ENCODE results near the gene ACBD4.

Gene ACBD4

DNA sequence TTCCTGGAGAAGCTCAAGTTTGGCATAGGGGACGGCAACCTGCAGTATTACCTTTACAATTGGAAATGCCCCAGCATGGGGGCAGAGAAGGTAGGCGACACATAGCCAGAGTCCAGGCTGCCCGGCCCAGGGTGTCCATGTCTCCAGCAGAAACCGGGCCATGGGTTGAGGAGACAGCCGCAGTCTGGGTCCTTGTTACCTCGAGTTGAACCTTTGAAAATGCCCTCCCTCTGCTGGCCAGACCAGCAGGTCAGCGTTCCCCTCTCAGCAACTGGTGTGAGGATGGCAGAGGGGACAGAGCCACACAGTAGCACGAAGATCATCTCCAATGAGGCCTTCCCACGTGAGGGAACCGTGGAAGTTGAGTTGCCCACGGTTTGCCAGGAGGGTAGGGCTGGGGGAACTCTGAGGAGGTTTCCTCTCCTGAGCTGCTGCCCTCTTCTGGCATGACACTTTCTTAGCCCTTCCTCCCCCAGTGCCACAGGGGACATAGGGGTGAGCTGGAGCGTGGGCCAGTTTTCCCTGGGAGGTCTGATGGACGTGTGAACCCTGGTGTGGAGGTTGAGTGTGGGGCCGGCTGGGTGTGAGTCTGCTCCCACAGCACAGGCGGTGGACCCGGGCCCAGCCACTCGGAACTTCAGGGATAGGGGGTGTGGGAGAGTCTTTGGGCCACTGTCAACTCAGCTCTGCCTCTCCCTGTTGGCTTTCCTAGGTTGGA, 30.4 kb upstream of the ACBD4 start:
- no peak for DNase-seq

DNA sequence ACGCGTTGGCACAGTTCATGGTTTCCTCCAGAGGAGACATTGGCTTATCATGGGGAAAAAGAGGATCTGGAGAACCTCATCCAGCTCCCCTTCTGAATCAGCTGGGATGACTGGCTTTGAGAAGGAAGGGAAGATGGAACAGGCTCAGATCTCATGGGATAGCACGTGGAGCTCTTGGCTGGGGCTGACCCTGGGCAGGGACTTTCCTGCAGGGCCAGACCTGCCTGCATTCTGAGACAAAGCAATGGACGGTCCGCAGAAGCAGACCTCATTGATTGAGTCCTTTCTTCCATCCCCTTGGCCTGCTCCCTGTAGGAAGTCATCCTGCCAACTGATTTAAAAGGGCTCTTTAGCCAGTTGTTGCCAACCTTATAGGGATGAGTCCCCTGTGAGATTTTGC, 29.4 kb upstream of the ACBD4 start:
- no peak for DNase-seq

DNA sequence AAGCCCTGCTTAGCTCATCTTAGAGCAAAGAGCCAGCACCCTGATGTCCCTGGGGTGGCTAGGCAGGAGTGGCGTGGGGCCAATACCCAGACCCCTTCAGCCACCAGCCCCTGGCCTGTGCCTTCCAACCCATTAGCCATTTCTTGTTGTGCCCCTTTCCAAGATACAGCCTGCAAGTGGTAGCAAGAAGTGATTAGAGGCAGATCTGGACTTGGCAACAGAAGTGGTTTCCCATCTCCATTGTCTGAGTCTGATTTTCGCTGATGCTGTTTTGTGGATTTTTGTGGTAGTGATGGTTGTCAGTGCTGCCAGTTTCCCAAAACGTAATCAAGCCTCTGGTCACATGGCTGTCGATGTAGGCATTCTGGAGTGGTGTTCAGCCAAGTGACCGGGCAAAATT, 28.9 kb upstream of the ACBD4 start:
- no peak for DNase-seq

DNA sequence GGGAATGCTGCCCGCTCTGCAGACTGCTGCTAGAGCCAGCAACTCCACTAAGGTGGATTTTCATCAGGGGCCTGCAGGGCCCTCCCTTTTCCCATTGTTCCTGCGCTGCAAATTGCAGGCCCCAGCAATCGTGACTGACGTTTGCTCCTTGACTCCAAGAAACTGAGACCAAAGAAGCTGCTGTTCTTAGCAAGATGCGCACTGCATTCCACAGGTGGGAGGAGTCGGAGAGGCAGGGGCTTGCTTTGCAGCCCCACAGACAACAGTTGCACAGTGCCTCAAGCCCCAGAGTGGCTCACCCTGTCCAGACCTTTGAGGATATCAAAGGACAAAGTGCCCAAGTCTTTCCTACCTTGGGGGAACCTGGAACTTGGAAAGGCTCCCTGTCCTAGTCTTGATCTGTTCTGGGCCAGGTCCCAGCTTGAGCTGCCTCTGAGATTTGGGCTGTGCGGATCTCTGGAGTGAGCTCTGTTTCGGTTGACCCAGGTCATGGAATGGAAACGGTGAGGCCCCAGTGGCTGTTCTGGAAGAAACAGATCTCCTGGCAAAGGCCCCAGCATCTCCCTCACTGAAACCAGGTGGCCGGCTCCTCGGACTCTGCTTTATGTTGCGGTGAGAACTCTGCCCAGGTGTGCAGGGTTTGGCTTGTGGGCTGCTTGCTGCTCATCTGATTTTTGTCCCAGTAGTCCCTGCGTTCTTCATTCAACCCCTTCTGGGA, 28.0 kb upstream of the ACBD4 start:
- no peak for DNase-seq

DNA sequence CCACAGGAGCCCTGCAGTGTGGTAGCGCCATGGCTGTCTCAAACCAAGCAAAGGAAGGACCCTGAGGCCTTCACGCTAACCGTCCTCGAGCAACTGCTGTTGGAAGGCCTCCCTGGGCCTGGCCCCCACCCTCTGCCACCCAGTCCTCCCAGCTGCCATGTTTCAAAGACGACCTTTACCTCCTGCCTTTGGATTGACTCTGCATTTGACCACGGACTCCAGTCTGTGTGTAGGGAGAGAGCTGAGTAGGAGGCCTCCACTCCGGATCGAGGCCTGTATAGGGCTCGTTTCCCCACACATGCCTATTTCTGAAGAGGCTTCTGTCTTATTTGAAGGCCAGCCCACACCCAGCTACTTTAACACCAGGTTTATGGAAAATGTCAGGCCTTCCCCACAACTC, 27.4 kb upstream of the ACBD4 start:
- no peak for DNase-seq

DNA sequence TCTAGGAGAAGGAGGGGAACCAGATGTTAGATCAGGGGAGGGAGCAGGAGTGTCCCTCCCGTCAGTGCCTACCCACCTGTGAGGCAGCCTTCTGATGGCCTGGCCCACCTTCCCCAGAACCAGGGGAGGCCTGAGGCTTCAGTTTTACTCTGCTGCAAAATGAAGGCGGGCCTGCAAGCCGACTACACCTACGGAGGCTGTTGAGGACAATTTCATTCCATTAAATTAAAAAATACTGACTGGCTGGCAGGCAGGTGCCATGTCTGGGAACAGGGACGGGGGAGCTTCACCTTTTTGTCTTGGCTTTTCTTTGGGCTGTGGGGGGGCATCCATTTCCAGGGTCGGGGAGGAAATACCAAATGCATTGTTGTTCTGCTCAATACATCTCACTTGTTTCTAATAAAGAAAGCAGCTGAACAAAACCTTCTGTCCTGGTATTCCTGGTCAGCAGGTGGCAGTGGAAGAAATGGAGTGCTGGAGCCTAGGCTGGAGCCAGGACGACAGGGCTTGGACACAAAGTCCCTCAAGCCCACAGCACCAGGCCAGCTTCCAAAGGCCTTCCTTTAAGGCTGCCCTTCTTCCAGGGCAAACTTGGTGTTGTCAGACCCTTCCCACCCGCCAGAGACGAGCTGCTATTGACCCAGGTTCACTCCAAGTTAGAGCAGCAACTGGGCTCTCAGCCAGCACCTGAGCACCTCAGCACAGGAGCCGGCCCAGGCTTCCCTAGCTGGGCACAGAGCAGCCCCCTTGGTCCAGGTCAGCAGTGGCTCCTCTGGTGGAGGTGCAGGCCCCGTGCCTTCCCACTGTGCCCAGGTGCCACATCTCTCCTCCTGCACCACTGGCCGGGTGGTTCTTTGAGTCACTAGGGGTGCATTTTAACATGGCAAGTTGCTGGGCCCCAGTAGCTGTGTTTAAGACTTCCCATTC, 26.6 kb upstream of the ACBD4 start:
- DNase-seq: no peak

DNA sequence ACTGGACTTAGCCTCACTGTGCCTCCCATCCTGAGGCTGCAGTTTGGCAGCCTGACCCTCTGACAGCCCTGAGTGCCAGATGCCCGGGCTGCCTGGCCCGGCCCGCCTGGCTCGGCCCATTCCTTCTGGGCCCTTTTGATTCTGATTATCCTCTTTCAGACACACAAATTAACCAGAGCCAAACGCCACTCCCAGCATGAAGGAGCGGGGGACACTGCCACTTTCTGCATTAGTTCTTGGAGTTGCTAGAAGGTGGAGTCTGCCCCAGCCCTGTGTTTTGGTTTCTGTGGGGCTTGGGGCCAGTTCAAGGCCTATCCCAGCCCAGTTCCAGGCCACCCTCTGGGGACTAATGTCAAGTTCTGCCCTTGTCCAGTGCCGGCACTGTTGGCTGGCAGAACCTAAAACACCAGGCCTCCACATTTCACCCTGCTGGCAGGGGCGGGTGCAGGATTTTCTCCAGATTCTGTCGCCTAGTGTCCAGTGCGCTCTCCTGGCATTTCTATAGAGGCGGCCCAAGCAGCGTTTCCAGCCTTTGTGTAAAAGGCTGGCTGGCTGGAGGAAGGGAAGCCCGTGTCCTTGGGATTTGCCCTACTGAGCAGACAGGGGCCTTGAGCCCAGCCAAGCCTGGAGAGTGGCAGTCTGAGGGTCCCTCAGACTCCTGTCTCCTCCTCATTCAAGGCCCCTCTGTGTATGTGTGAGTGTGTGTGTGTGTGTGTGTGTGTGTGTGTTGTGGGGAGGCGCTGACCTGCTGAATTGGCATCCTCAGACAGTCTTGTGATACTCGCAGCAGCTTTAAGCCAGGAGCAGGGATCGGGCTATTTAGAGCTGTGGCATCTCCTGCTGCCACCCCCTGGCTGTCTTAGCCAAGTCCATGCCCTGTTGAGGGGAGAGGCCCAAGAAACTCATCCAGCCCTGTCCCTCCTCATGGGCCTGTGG, 24.5 kb upstream of the ACBD4 start:
- no peak for DNase-seq

DNA sequence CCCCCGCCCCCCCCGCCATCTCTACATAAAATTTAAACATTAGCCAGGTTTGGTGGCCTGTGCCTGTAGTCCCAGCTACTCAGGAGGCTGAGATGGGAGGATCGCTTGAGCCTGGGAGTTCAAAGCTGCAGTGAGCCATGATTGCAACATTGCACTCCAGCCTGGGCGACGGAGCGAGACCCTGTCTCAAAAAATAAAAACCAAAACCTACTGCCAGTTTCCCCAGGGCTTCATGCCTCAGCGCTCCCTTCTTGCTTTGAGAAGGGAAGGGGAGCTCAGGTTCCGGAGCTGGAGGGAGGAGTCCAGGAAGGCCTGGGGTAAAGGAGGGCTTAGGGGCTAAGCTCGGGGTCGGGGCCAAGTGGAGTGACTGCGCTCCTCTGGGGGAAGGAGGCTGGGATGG, 23.6 kb upstream of the ACBD4 start:
- no peak for DNase-seq

DNA sequence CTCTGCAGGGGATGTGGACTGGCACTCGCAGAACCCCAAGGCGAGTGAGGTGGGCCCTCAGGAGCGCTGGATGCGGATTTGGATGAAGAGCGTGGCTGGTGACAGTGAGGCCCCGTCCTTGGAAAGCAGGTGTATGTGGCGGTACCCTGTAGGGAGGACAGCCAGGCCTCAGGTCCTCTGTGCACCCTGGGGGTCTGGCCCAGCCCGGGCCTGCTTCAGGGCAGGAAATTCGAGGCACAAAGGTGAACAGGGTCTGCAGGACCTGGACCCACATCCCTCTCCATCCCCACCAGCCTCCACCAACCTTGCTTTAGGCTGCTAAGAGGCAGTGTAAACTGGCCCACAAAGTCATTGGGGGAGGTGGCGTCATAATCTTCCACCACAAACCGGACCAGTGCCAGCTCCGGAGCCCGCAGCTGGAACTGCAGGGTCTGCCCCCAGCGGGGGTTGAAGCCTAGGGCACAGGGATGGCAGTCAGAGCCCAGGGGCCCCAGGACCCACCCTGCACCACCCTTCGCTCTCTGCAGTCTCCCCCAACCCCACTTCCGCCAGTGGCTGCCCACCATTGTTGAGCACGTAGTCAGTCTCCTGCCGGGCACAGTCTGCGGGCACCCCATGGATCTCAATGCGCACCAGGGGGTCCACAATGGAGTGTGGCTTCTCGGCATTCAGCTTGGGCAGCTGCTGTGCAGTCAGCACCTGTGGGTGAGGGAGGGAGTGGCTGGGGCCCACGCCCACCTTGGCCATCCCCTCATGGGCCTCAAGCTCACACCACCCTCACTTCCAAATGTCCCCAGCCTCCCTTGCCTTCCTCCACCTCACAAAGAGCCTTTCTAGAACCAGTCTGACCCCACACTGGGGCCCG, 22.7 kb upstream of the ACBD4 start:
- no peak for DNase-seq

DNA sequence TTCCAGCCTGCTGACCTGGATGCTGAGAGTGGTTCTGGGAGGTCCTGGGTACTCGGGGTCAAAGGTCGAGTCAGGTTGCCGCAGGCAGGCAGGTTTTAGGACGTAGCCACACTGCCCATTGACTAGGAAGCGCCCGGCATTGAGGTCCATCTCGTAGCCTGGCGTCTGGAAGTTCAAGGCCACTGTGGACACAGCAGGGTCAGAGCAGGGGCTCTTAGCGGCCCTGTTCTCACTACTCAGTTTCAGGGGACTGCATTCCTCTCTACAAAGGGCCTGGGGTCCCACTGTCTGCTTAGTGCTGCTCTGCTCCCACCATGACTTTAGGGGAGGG, 22.1 kb upstream of the ACBD4 start:
- DNase-seq: no peak

DNA sequence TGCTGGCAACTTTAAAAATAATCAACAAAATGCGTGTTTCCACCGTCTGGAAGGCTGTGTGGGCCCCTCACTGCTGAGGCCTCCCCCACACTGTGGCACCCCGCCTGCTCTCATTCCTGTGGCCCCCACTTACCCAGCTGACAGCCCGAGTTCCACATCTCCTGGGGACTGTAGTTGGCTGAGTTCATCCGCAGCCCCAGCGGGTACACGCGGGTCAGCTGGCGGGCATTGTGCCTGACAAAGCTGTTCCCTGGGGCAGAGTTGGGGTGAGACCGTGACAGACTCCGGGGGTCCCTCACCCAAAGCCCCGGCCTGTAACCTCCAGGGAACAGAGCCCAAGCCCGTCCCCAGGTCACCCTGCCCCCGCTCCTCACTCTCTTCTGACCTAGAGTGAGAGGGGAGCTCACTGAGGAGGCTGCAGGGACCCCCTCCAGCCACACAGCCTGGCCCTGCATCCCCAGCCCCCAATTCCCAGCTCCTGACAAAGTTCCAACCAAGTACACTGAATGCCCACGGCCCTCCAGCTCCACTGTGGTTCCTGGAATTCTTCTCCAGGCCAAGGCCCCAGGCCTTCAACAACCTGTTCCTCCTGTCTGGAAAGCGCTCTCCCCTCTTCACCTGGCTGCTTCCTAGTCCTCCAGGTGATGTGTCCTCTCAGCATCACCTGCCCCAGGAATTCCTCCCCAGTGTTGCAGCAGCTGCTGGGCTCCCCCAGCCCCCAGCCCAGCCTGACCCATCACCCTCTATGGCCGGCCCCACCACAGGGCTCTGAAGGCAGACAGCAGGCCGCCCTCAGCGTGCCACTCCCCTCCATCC, 21.2 kb upstream of the ACBD4 start:
- DNase-seq: no peak

DNA sequence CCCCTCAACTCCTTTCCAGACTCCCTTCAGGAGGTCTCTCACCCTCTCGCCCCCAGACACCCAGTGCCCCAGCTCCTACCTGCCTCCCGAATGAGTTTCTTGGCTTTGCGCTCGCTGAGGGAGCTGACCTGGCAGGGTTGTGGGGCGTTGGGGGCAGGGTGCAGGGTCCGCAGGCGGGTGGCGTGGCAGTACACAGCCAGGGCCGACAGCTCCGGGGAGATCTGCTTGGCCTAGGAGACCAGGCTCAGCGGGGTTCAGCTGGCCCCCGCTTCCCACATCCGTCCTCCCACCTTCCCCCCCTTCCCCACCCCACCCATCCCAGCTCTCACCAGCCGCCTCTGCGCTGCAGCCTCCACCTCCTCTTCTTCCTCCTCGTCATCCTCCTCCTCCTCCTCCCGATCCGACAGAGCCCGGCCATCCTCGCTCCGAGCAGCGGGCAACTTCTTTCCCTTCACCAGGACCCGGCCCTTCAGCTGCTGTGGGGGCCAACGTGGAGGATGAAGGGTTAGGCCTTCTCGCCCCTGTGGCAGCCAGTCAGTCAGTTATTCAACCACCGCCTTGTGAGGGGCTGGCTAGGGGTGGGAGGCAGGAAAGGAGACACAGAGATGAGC, 20.4 kb upstream of the ACBD4 start:
- DNase-seq: no peak

DNA sequence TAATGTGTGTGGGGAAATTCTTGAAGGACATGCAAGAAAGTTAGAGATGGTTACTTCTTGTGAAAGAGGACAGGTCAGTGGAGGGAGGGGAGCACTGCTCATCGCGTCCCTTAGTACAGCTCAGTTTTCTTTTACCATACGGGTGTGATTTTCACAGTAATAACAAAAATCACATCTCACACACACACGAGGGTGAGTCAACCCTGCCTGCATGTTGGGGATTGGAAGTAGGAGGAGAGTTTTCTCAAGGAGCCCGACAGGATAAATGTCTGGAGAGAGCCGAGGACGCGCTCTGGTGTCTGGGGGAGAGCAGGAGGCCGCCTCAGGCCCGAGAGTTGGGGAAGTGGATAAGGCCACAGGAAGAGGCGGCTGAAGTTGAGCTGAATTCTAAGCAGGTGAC, 19.6 kb upstream of the ACBD4 start:
- no peak for DNase-seq

DNA sequence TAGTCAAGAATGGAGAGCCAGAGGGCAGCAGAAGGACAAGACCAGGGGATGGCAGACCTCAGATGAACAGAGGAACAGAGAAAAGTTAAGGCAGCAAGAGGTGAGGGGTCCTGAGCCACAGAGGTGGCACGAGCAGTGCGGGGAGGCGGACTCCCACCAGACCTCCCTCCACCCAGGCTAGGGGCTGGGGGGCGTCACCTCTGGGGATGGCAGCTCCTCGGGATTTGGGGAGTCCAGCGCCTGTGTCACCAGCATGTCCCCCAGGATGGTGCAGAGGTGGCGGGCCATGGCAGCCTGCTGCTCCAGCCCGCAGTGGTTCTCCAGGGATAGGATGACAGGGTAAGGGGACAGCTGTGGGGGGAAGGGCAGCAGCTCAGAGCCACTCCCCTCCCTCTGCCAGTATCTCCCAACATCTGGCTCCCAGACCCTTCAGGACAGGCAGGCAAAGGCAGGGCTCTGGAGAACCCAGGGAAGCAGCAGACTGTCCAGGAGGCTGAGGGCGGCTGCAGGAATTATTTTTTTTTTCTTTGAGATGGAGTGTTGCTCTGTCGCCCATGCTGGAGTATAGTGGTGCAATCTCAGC, 19.0 kb upstream of the ACBD4 start:
- DNase-seq: no peak

DNA sequence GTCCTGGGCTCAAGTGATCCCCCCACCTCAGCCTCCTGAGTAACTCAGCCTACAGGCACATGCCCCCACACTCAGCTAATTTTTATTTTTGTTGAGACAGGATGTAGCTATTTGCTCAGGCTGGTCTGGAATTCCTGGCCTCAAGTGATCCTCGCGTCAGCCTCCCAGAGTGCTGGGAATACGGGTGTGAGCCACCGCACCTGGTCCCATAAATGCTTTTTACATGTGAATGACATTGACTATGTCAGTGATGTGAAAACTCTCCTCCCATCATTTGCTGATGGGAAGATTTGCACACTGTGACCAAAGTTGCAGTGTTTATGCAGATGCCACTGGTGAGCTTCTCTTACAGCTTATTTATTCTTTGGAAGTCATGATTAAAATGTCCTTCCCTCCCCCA, 18.2 kb upstream of the ACBD4 start:
- DNase-seq: no peak

DNA sequence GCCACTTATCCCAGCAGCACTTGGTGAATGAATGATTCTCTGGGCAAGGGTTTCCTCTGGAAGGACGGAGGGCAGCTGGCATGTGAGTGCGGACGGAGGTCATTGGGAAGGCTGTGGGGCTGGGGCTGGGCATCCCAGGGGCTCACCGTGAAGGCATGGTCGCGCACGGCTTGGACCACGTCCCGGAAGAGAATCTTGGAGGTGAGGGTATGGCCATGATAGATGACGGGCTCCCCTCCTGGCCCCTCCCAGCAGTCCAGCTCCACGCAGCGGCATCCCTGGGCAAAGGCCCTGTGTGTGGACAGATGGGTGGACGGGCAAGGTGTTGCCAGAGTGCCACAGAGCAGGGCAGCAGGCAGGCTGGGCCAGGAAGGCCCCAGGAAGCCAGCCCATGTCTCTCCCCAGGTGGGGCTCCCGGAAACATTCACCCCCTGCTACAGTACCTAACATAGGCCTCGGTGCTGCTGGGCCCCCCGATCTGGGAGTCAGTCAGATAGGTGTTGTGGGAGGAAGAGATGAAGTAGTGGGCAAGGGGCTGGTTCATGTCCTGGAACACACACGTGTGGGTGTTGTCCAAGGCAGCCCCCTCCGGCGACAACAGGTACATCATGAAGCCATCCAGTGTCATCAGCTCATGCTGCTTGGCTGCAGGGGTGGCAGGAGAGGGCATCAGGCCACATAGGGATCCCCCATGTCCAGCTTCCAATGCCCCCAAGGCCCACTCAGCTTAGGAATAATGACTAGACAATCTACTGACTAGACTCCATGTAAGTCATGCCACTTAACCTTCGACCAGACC, 17.4 kb upstream of the ACBD4 start:
- DNase-seq: no peak

DNA sequence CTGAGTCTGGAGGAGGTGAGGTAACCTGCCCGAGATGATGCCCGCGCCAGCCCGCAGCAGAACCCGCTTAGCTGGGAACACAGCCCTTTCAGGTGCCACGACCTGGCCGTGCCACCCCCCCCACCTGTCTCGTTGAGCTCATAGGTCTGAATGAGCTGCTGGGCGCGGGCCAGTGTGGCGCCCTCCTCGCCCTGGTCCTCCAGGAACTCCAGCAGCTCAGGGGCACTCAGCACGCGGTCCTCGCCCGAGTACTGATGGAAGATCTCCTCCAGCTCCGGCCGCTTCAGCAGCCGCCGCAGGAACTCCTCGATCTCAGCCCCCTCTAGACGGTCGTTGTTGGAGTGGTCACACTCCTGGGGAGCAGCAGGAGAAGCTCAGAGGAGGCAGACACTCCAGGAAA, 16.8 kb upstream of the ACBD4 start:
- DNase-seq: no peak

DNA sequence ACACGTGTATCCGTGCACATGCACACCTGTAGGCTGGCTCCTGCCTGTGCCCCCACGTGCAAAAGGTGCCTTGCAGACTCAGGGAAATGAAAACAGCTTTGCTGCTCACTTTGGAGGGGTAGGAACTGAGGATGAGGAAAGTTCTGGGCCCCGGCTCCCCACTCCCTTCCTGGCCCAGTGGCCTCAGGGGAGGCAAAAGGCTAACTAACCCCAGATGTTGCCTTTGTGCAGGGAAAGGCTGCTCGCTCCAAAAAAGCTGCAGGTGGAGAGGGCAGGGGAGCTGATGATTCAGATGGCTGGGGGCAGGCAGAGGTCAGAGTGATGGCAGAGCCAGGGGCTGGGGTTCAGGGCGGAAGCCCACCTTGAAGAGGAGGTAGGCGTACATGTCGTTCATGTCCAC, 15.5 kb upstream of the ACBD4 start:
- no peak for DNase-seq

DNA sequence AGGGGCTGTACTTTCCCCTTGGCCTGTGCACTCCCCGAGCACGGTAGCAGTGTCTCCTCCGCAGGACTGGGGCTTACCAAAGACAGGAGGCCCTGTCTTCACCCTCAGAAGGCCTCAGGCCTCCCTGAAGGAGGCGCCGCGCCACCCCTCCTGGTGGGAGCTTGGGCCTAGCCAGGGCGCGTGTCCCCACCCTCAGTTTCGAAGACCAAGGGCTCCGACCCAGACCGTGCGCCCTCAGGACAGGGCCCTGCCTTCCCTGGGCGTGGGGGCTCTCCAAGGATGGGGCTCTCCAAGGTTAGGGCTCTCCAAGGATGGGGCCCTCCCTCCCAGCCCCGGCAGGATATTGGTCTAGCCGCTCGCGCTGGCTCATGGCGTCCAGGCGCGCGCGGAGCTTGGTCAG, 14.9 kb upstream of the ACBD4 start:
- DNase-seq: no peak

All from activated effector memory CD4-positive, alpha-beta T cell treated with Interleukin-2 at 50 U/mL for 16 hours (primary cell).